Activated naive CD4-positive, alpha-beta T cell treated with anti-CD3 and anti-CD28 coated beads, Interleukin-2, amount 50 U/mL, for 72 hours (primary cell): ENCODE data around the gene WIF1. TPM values are rescaled to one million over a fixed set of nuclear protein-coding genes. Genes with fewer than 3 reads are reported as not detected.

Source experiments
- ATAC-seq, 2 donors: fragments of 150-1000 bp; cut with Tn5 transposase; 2 replicates each; pipeline ENCODE4 v1.10.0; 2021; ENCODE audit warnings: mild to moderate bottlenecking in 2 of 2, moderate library complexity in 2 of 2
- DNase-seq, 2 donors: peaks; one replicate each; pipeline ENCODE4 v3.0.0; 2021 to 2022; ENCODE audit warnings: low spot score in 2 of 2
- H3K27ac Mint-ChIP-seq, 2 donors: one replicate each; pipeline ENCODE4 v1.8.0; 2022; ENCODE audit warnings: mild to moderate bottlenecking in 2 of 2, mixed read lengths in 2 of 2
- H3K36me3 Mint-ChIP-seq, 2 donors: one replicate each; pipeline ENCODE4 v1.8.0; 2022; ENCODE audit warnings: mixed read lengths in 2 of 2
- H3K9me3 Mint-ChIP-seq, 2 donors: one replicate each; pipeline ENCODE4 v1.8.0; 2022; ENCODE audit warnings: mixed read lengths in 2 of 2
- total RNA-seq, 2 donors: library from RNA; stranded (reverse); gene quantifications; one replicate each; pipeline ENCODE4 v1.2.3, GENCODE V29; 2022

Gene WIF1
- total RNA-seq, 2 donors from 2014 or later = not detected

DNA sequence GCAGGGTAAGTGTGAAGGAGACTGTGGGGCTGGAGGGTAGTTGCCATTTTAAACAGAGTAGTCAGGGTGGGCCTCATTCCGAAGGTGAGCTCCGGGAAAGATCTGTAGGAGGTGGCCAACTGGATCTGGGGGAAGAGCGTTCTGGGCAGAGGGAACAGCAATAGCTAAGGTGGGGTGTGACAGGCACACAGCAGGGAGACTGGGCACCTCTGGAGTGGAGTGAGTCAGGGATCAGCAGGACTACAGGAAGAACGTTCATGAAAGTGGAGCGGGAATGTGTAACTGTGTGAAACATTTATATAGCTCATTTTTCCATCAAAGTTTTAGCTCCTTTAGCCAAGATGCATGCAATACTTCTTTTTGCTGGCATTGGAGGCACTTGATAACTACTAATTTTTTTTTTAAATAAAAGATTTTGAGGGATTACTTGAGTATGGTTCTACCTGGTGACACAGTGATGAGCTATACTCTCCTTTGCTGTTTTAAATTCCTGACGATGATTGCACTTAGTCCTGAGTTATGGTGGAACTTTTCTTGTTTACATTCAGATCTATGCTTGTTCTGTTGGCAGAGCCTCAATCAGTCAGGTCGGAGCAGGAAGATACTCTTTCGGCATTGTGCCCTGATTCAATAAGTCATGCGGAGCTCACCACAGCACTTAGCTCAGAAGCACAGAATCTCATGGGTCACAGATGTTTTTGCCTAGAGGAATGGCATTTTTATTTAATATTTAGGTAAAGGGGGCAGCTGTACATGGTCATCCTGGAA lies 106.4 kb downstream of the WIF1 start:
- Mint-ChIP-seq H3K36me3 (no peaks in the 10 kb centered on the region), H3K9me3 (peaks cover 0 to 6% of the 10 kb centered on the region in 2 donors), H3K27ac (no peak overlapping the region)
- ATAC-seq (no peak), DNase-seq (no peak)

DNA sequence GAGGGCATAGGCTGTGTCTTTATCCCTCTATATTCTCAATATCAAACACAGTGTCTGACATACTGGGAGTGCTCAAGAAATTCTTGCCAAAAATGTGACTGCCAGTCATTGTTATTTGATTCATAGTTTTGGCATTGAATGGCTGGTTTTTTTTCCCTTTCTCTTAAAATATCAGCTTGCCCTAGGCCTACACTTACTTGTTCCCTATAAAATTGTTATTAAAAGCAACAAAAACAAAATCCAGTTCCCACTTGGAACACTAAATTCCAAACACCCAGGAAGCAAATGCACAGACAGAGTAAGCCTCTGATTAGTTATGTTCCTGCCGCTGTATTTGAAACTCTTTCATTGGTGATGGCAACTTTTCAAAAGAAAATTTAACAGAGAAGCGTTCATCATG lies 110.7 kb downstream of the WIF1 start:
- DNase-seq (no peak), ATAC-seq (no peak)
- no peaks in the 10 kb centered on the region for H3K36me3 Mint-ChIP-seq

DNA sequence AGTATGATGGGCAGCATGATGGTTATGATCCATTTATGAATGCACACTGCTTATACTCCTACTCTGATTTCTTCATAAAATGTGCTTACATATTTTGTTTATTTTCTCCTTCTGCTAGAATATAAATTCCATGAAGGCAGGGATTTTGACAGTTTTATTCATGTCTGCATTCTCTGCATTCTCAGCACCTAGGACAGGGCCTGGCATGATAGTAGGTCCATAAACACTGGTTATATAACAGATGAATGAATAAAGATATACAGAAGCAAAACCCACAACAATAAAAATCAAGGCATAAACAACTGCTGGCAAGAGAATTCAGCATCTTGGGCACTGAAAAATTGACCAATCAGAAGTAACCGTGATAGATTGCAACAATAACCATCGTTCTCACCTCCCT lies 115.4 kb downstream of the WIF1 start:
- H3K36me3 Mint-ChIP-seq = no peaks in the 10 kb centered on the region
- H3K27ac Mint-ChIP-seq = no peak overlapping the region
- ATAC-seq = no peak
- peaks cover 4 to 12% of the 10 kb centered on the region in 2 donors for H3K9me3 Mint-ChIP-seq
- DNase-seq = no peak

More for the DNA sequence above, 110.7 kb downstream of the WIF1 start:
- H3K27ac Mint-ChIP-seq = no peak overlapping the region
- peaks cover 0 to 6% of the 10 kb centered on the region in 2 donors for H3K9me3 Mint-ChIP-seq

DNA sequence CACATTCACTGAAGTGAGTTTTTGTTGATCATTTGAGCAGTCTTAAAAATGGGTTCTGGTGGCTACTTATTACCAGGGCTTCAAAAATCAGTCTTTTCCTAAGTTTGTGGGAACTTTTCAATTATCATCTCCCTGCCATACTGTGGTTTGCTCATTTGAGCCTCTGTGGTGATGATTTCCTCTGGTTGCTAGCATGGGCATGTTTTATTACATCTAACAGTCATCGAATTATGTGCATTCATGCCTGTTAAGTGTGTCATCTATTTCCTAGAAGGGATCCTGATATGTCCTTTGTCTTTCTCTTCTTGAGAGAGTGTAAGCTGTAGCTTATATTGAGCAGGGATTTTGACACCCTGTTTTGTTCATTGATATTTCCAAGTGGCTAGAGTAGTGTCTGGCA lies 116.8 kb downstream of the WIF1 start:
- peaks cover 4 to 12% of the 10 kb centered on the region in 2 donors for H3K9me3 Mint-ChIP-seq
- H3K36me3 Mint-ChIP-seq = no peaks in the 10 kb centered on the region
- ATAC-seq (no peak), DNase-seq (no peak)
- no peak overlapping the region for H3K27ac Mint-ChIP-seq

Other genes starting within 250 kb of the WIF1 start
- gene LEMD3, start 48.3 kb upstream of the WIF1 start, total RNA-seq = 10 to 100 TPM; 18.4 to 27.4 TPM
- gene MSRB3, start 157.4 kb upstream of the WIF1 start, total RNA-seq = under 1 TPM in 1 of 2 donors, not detected in 1; 0.18 TPM